Choroid plexus epithelial cell (primary cell): ENCODE results near the gene GRIA4.

Experiments used
- DNase-seq: peaks from one replicate; pipeline ENCODE4 v3.0.0-alpha.2; 2010; ENCODE audit warnings: low read depth
- H3K4me3 ChIP-seq: 2 replicates; pipeline ENCODE4 v1.5.1; 2011; ENCODE audit warnings: low read depth, mild to moderate bottlenecking, control low read depth, low read length, moderate library complexity
- CTCF ChIP-seq: conservative IDR thresholded peaks from 2 replicates; pipeline ENCODE4 v1.5.1; 2011; ENCODE audit warnings: low read depth, mild to moderate bottlenecking, control low read depth, inconsistent platforms, low read length, moderate library complexity

Gene GRIA4

GRCh38 chr11:105665281-105665680 is 55.4 kb downstream of the GRIA4 start:
- no peak overlapping the region for H3K4me3 ChIP-seq
- TF ChIP-seq CTCF: no peak
- DNase-seq: no peak

DNA sequence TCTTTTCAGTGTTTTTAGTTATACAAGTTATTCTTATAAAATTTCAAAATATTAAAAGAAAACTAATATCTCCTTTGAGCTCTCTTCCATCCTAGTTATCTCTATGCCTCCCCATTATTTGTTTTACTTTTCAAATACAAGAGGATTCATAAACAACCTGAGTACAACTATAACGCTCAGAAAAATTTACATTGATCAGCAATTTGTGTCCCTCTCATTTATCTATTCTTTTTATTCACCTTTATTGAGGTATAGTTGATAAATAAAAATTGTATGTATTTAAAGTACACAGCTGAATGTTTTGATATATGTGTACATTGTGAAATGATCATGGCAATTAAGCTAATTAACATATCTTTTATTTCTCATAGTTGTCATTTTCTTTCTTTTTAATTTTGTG is 57.6 kb downstream of the GRIA4 start:
- DNase-seq: no peak
- no peak for TF ChIP-seq CTCF
- H3K4me3 ChIP-seq: no peak overlapping the region

DNA sequence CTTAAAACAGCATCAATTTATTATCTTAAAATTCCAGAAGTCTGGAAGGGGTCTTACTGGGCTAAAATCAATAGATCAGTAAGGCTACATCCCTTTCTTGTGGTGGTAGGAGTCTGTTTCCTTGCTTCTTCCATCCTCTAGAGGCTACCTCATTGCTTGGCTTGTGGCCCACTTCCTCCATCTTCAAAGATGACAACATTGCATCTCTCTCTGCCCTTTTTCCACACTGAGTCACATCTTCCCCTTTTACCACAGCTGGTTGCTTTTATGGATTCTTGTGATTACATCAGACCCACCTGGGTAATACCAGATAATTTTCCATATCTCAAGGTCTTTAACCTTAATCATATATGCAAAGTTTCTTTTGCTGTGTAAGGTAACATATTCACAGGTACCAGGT is 60.9 kb downstream of the GRIA4 start:
- no peak overlapping the region for H3K4me3 ChIP-seq
- no peak for TF ChIP-seq CTCF
- DNase-seq: peak; percentile 3

- peak; percentile 74 for DNase-seq
- no peak overlapping the region for H3K4me3 ChIP-seq
- no peak for TF ChIP-seq CTCF
These were observed 63.2 kb downstream of the GRIA4 start for GRCh38 chr11:105673089-105673488.

DNA sequence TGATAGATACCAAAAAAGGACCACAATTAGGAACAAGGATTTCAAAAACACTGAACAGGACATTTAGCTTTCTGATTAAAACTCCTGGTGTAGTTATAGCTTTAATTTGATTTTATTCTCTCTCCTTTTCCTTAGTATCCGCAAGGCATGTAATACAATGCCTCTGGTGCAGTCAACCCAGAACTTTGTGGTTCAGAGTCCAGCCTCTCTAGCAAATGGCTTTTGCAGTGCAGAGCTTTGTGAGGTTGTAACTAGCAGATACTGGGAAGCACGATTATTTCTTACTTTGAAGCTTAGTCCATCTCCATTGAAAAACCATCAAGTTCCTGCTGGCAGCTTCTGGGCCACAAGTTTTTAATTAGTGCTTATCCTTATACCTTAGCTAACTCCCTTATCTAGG is 79.8 kb downstream of the GRIA4 start:
- TF ChIP-seq CTCF: no peak
- no peak overlapping the region for H3K4me3 ChIP-seq
- no peak for DNase-seq

DNA sequence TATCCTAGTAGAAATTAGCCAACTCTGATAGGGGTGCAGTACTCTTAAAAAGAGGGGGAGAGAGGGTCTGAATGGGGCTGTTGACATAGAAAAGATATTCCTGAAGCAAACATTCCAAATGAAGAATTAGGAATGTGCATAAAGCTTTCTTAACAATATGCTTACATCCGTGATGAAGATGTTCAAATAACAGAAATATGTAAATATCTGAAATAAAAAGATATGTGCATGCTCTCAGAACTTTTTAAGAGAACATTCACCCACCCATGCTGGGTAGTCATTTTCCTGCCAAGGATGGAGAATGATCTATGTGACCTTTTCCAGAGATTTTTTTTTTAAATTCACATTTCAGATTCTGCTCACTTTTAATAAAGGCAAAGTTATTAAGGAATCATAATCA is 80.6 kb downstream of the GRIA4 start:
- no peak for DNase-seq
- H3K4me3 ChIP-seq: no peak overlapping the region
- no peak for TF ChIP-seq CTCF

GRCh38 chr11:105693075-105693759 is 83.3 kb downstream of the GRIA4 start:
- H3K4me3 ChIP-seq: no peak overlapping the region
- no peak for TF ChIP-seq CTCF
- DNase-seq: no peak
